CD14-positive monocyte (primary cell): Measurements from ENCODE around the gene VIPR1. TPM values are rescaled to one million over a fixed set of nuclear protein-coding genes. Genes with fewer than 3 reads are reported as not detected.

Source experiments
- DNase-seq, 3 donors: peaks; one replicate each; pipeline ENCODE4 v3.0.0-alpha.2; 2011 to 2022
- H2AFZ ChIP-seq: 2 replicates; pipeline ENCODE4 v1.6.0; 2012; ENCODE audit warnings: mild to moderate bottlenecking, low read depth, low read length, inconsistent platforms; ENCODE audit not compliant: insufficient read depth, poor library complexity, severe bottlenecking
- H3K27ac ChIP-seq, 2 donors: 1 replicate in 1 of 2; 2 replicates in 1 of 2; pipeline ENCODE4 v1.5.1; 2012 to 2013; ENCODE audit warnings: low read length in 2 of 2, control low read depth in 1 of 2, inconsistent platforms in 1 of 2, low read depth in 1 of 2, mild to moderate bottlenecking in 1 of 2
- H3K27me3 ChIP-seq, 2 donors: one replicate each; pipeline versions ENCODE4 v1.6.0 to v1.6.1; 2011 to 2013; ENCODE audit warnings: low read length in 2 of 2; ENCODE audit not compliant: control insufficient read depth in 2 of 2, insufficient read depth in 2 of 2
- H3K36me3 ChIP-seq, 2 donors: replicated peaks in 1 of 2; 1 replicate in 1 of 2; 2 replicates in 1 of 2; pipeline versions ENCODE4 v1.5.1 to v1.6.1; 2012 to 2013; ENCODE audit warnings: low read length in 2 of 2, control low read depth in 1 of 2, inconsistent platforms in 1 of 2, mild to moderate bottlenecking in 1 of 2; ENCODE audit not compliant: insufficient read depth in 2 of 2, control insufficient read depth in 1 of 2
- H3K4me1 ChIP-seq, 2 donors: 1 replicate in 1 of 2; 2 replicates in 1 of 2; pipeline versions ENCODE4 v1.5.1 to v1.6.1; 2012 to 2013; ENCODE audit warnings: low read length in 2 of 2, control low read depth in 1 of 2, inconsistent platforms in 1 of 2, mild to moderate bottlenecking in 1 of 2, moderate library complexity in 1 of 2; ENCODE audit not compliant: insufficient read depth in 2 of 2, control insufficient read depth in 1 of 2
- H3K4me2 ChIP-seq: replicated peaks from 2 replicates; pipeline ENCODE3; 2012; ENCODE audit warnings: low read length, moderate library complexity, mild to moderate bottlenecking; ENCODE audit not compliant: poor library complexity, severe bottlenecking; ENCODE audit errors: extremely low read depth
- H3K4me3 ChIP-seq, 3 experiments: fragments of 200-600 bp in 1 of 3; sonication (generic) in 1 of 3; replicated peaks in 1 of 3; 1 replicate in 2 of 3; 2 replicates in 1 of 3; pipeline ENCODE4 v1.5.1; 2011 to 2013; ENCODE audit warnings: low read length in 3 of 3, mild to moderate bottlenecking in 3 of 3, control low read depth in 2 of 3, low read depth in 2 of 3, inconsistent platforms in 1 of 3, moderate library complexity in 1 of 3
- H3K79me2 ChIP-seq: 2 replicates; pipeline ENCODE4 v1.6.0; 2012; ENCODE audit warnings: mild to moderate bottlenecking, control low read depth, inconsistent platforms, low read length, moderate library complexity; ENCODE audit not compliant: insufficient read depth
- H3K9ac ChIP-seq: 2 replicates; pipeline ENCODE4 v1.6.0; 2017; ENCODE audit warnings: low read length, mild to moderate bottlenecking; ENCODE audit not compliant: insufficient read depth, poor library complexity, severe bottlenecking
- H3K9me3 ChIP-seq, 2 donors: replicated peaks in 1 of 2; 1 replicate in 1 of 2; 2 replicates in 1 of 2; pipeline versions ENCODE4 v1.5.1 to v1.6.1; 2012 to 2013; ENCODE audit warnings: low read length in 2 of 2, control low read depth in 1 of 2; ENCODE audit not compliant: control insufficient read depth in 1 of 2, insufficient read depth in 1 of 2
- H4K20me1 ChIP-seq: 2 replicates; pipeline ENCODE4 v1.6.0; 2012; ENCODE audit warnings: mild to moderate bottlenecking, low read length, control low read depth, moderate library complexity; ENCODE audit not compliant: insufficient read depth
- H3K27ac Mint-ChIP-seq, 7 donors: one replicate each; pipeline ENCODE4 v1.8.0; 2020; ENCODE audit warnings: mild to moderate bottlenecking in 7 of 7, mixed read lengths in 7 of 7, moderate library complexity in 6 of 7, inconsistent platforms in 2 of 7
- H3K27me3 Mint-ChIP-seq, 3 donors: one replicate each; pipeline ENCODE4 v1.8.0; 2021 to 2022; ENCODE audit warnings: low read depth in 3 of 3, mild to moderate bottlenecking in 3 of 3, mixed read lengths in 3 of 3, moderate library complexity in 3 of 3, inconsistent platforms in 1 of 3
- H3K36me3 Mint-ChIP-seq, 2 donors: one replicate each; pipeline ENCODE4 v1.8.0; 2020; ENCODE audit warnings: mixed read lengths in 2 of 2, inconsistent platforms in 1 of 2, mild to moderate bottlenecking in 1 of 2
- H3K4me1 Mint-ChIP-seq: one replicate; pipeline ENCODE4 v1.8.0; 2020; ENCODE audit warnings: mild to moderate bottlenecking, mixed read lengths
- H3K4me3 Mint-ChIP-seq, 2 donors: one replicate each; pipeline ENCODE4 v1.8.0; 2020; ENCODE audit warnings: mild to moderate bottlenecking in 2 of 2, mixed read lengths in 2 of 2, moderate library complexity in 1 of 2
- H3K9me3 Mint-ChIP-seq, 7 donors: one replicate each; pipeline ENCODE4 v1.8.0; 2020 to 2022; ENCODE audit warnings: mixed read lengths in 7 of 7, mild to moderate bottlenecking in 6 of 7, moderate library complexity in 6 of 7, inconsistent platforms in 2 of 7
- WGBS: methylation state at CpG from one replicate; pipeline ENCODE4 v1.1.5; 2013; ENCODE audit warnings: missing lambda C conversion rate; ENCODE audit not compliant: insufficient coverage; 5-methylcytosine and 5-hydroxymethylcytosine counted together
- intact Hi-C, 2 donors: fragments of 100-400 bp; cut with micrococcal nuclease; formaldehyde crosslinking; loops; one replicate each; pipeline versions ENCODE4 v1.15.0 to v1.15.1; 2023
- polyA plus RNA-seq, 3 donors: library from polyadenylated mRNA; depleted of rRNA in 1 of 3; unstranded in 2 of 3; stranded (reverse) in 1 of 3; fragments of 300-500 nt in 2 of 3; fragments of >200 nt in 1 of 3; fragmentation: Illumina TruSeq in 2 of 3; gene quantifications; 1 replicate in 2 of 3; 2 replicates in 1 of 3; pipeline ENCODE4 v1.2.3, GENCODE V29; 2012 to 2021
- TF ChIP-seq, protein P1 (sequence below): fragments of 200-600 bp; IDR thresholded peaks from one replicate; pipeline ENCODE4 v1.8.0; 2022; ENCODE audit warnings: antibody characterized with exemption, mild to moderate bottlenecking

Gene VIPR1
- polyA plus RNA-seq, 3 donors: 15.5 to 80.9 (median 16.0) TPM

DNA sequence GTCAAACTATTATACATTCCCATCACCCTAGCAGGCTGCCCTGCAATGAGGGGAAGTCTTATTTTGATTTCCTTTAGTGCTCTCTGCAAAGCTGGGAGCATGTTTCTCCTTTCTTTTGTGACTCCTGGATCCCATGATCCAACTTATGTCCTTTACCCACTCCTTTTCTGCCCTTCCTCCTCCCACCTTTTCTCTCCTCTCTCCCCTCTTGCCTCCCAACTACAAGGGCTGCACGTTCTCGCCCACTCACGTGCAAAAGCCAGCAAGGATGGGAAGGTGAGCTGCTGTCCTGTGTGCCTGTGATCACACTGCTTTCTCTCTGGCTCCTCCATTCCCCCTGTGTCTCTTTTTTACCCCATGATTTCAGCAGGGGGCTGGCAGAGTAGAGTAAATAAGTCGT is 6.1 kb downstream of the VIPR1 start:
- Histone ChIP-seq H3K36me3 (peaks cover 3 to 20% of the 10 kb centered on the region in 2 donors), H2AFZ (no peak overlapping the region), H3K79me2 (peaks cover 17% of the 10 kb centered on the region), H4K20me1 (peaks cover 78% of the 10 kb centered on the region), H3K27me3 (no peaks in the 10 kb centered on the region), H3K27ac (no peak overlapping the region), H3K4me1 (peaks cover 65 to 76% of the 10 kb centered on the region in 2 donors), H3K4me2 (no peak overlapping the region), H3K9ac (no peak overlapping the region), H3K4me3 (no peak overlapping the region), H3K9me3 (no peaks in the 10 kb centered on the region)
- TF ChIP-seq, protein P1, sequence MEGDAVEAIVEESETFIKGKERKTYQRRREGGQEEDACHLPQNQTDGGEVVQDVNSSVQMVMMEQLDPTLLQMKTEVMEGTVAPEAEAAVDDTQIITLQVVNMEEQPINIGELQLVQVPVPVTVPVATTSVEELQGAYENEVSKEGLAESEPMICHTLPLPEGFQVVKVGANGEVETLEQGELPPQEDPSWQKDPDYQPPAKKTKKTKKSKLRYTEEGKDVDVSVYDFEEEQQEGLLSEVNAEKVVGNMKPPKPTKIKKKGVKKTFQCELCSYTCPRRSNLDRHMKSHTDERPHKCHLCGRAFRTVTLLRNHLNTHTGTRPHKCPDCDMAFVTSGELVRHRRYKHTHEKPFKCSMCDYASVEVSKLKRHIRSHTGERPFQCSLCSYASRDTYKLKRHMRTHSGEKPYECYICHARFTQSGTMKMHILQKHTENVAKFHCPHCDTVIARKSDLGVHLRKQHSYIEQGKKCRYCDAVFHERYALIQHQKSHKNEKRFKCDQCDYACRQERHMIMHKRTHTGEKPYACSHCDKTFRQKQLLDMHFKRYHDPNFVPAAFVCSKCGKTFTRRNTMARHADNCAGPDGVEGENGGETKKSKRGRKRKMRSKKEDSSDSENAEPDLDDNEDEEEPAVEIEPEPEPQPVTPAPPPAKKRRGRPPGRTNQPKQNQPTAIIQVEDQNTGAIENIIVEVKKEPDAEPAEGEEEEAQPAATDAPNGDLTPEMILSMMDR: no peak
- no CpG with 5 or more reads among the region's 4 CpGs for WGBS
- Mint-ChIP-seq H3K9me3 (no peaks in the 10 kb centered on the region), H3K36me3 (peaks cover 38 to 62% of the 10 kb centered on the region in 2 donors), H3K4me1 (peaks cover 71% of the 10 kb centered on the region), H3K4me3 (no peak overlapping the region), H3K27me3 (peaks cover 0 to 6% (median 2%) of the 10 kb centered on the region in 3 donors), H3K27ac (no peak overlapping the region)
- intact Hi-C loops: no loop called here
- no peak for DNase-seq

DNA sequence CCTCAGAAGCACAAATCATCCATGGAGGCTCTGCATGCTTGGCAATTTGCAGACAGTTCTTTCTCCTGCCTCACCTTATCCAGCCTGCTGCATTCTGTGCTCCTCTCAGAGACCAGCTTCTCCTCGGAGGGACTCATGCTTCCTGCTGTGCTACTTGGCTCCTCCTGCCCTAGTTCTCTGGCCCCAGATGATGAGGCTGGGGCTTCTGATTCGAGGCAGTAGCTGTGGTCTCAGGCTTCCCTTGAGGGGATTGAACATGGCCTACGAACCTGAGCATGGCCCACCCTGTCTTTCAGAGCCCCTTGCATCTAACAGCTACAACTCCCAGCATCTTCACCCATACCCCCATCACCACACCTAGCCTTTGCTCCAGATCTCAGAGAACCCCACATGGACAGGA is 6.7 kb downstream of the VIPR1 start:
- Mint-ChIP-seq H3K9me3 (no peaks in the 10 kb centered on the region), H3K27me3 (peaks cover 0 to 6% (median 2%) of the 10 kb centered on the region in 3 donors), H3K4me3 (no peak overlapping the region), H3K36me3 (peaks cover 43 to 62% of the 10 kb centered on the region in 2 donors), H3K4me1 (peaks cover 65% of the 10 kb centered on the region), H3K27ac (no peak overlapping the region)
- Histone ChIP-seq H3K9ac (no peak overlapping the region), H3K36me3 (peaks cover 9 to 26% of the 10 kb centered on the region in 2 donors), H3K4me1 (peaks cover 60 to 71% of the 10 kb centered on the region in 2 donors), H3K9me3 (no peaks in the 10 kb centered on the region), H2AFZ (no peak overlapping the region), H3K27me3 (no peaks in the 10 kb centered on the region), H3K79me2 (peaks cover 11% of the 10 kb centered on the region), H3K4me3 (no peak overlapping the region), H4K20me1 (peaks cover 73% of the 10 kb centered on the region), H3K4me2 (no peak overlapping the region), H3K27ac (no peak overlapping the region)
- intact Hi-C loops: no loop called here
- TF ChIP-seq, protein P1: no peak
- DNase-seq: no peak
- WGBS: 88% methylated on average over 3 of the region's 3 CpGs
